Fibroblast of skin of back (primary cell): ENCODE data around the gene BCAP31.
"Not testable (repeated sequence)": the region's sequence is repeated elsewhere in the genome, so short reads cannot be mapped to it uniquely, and the experiment has no call there.

Experiments used
- DNase-seq: peaks from one replicate; pipeline ENCODE4 v3.0.0-alpha.2; 2013

BCAP31 gene

DNA sequence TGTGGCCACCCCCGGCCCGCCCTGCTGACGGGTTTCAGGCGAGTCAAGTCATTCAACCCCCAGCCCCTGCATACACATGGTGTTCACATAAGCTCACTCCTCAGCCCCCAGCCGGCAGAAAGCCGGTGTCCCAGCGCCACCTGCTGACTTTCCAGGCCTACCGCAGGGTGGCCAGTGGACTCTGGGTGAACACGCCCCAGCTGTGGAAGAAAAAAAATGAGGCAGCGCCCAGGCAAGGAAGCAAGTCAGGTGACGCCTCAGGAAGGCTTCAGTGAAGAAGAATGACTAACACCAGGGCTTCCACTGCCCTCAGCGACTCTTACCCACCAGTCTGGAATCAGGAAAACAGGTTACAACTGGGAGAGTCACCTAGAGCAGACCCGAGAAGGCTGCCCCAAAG, 15.8 kb downstream of the BCAP31 start:
- DNase-seq = peak; percentile 69

DNA sequence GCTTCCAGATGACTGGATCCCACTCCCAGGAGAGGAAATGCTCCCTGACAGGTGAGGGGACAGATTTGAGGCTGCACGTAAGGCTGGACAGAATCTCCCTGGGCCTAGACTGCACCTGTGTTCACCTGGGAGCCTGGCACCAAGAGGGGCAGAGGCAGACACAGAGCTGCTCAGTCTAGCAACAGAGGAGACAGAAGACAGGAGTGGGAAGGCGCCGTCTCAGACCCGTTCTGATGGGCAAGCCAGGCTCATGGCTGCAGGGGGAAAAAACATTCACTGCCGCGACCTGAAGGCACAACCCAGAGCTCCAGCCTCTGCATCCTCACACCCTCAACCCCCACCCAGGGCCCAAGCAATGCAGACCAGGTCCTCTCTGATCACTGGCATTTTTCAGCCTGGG, 16.8 kb downstream of the BCAP31 start:
- no peak for DNase-seq

DNA sequence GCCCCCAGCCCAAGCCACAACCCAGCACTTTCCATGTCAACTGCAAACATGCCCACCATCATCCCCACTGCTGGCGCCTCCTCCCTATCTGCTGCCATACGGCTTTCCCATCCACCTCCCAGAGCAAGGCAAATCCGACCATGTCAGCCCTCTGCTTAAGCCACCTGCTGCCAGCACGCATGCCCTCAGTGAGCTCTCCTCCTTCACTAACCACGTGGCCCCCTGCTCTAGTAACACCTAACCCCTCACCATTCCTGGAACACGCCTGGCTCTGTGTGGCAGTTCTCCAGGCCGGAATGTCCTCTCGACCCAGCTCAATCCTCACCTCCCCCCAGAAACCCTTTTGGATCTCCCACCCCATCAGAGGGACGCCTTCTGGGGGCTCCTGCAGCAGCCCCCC, 17.4 kb downstream of the BCAP31 start:
- no peak for DNase-seq

DNA sequence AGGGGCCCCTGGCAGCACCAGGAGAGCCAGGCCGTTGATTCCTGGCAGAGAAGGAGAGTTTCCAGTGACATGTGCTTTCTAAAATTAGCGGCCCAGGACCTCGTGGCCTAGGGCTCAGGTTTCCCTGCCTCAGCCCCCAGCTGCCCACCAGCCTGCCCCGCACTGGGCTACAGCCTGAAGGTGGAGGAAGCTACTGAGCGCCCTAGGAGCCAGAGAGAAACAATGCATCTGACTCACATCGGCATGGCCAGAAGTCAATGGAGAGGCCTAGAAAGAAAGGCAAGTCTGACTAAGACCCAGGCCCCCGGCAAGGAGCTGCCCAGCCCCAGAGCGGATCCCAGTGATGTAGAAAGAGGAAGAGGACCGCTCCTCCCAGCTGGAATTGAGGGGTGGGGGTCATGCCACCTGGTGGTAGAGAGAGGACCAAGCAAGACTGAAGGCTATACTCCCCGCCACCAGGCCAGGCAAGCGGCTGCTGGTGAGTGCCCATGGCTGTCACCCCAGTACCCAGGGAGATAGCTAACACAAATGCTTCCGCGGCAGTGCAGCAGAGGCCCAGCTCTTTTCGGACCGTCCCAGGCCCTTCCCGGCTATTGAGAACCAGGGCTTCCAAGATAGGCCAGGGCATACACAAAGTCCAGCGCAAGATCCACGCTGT, 18.7 kb downstream of the BCAP31 start:
- not testable (repeated sequence) for DNase-seq

DNA sequence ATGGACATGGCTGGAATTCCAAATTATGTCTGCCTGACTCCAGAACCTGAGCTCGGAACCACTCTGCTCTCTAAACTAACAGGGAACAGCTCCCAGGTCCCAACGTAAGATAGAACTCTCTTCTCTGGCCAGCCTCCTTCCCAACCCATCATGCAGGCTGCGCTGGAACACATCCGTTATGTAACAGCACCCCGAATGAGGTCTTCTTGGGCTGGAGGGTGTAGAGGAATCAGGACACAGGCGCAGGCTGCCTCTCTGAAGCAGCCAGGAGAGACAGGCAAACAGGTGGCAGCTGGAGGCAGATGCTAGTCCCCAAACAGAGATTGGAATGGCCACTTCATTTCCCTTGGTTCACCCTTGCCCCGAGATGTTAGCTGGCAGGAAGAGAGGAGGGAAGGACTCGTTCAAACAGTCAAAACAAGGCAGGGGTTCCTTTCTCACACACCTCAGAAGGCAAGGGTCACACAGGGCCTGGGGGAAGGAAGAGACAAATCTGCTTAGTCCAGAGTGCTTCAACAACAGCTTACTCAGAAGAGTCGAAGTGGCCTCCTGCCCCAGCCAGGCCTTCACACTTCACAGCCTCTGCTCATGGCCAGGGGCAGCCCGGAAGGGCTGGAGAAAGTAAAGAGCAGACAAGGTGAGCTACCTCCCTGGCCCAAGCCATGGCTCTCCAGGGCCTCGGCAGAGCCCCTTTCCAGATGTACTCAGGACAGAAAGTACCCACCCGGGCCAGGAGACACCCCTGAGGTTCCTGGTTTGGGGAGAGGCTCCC, 19.4 kb downstream of the BCAP31 start:
- not testable (repeated sequence) for DNase-seq

DNA sequence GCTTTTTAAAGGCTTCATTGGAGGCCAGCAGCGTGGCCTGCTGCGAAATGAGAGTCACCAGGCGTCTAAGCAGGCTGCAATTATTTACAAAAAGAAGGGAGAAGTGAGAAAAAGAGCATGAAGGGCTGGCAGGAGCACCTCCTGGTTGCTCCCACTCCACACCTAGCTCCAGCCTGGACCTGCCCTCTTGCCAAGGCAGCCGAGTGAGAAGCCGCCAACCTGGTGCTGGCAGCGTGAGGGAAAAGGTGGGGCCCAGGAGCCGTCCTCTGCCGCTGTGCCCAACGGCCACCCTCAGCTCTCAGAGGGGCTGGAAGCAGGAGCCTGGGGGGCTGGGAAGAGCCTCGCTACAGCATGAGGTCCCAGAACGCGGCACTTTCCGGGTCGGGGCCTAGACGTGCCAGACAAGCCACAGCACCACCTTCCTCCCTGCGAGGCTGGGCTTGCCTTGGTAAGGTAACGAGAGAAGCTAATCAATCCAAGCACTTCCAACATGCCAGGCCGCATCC, 20.1 kb downstream of the BCAP31 start:
- no peak for DNase-seq

DNA sequence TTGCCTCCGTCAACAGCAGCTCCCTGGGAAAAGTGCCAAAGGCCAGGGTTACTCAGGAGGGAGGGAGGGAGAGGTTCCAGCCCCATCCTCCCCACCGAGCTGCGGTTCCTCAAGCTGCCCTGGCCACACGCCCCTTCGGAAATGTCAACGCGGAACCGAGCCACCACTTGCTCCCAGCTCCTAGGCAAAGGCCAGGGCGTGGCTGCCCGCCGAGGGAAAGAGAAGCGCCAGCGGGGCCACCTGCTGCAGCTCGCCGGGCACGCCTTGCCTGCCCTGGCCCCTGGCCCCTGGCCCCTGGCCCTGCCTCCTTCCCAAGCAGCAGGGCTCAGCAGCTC, 21.2 kb downstream of the BCAP31 start:
- no peak for DNase-seq

DNA sequence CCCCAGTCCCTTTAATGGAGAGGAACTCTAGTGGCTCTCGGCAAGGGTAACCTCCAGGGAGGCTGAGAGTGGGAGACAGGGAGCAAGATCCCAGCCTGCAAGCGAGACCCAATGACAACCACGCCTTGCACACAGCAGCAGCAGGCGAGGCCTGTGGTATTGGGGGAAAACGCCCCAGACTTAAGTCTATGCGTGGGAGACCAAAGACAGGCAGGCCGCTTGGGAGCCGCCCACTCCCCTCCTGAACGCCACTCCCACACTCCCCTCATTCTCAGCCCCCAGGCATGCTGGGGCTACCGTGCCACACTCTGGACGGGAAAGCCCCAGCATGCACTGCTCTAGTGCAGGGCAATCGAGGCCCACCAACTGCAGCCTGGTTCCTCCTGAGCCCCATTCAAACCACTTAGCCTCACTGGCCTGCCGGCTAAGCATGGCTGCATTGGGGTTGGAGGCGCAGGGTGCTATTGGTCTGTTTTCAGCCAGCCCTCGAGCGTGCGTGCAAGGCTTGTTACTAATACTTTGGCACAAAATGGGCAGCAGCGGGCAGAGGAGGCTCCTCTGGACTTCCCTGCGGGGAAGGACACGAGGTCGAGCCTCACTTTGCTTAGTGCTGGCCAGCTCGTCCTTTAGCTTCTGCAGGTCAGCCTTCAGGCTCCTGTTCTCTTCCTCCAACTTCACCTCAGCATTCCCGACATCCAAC, 21.7 kb downstream of the BCAP31 start:
- no peak for DNase-seq

DNA sequence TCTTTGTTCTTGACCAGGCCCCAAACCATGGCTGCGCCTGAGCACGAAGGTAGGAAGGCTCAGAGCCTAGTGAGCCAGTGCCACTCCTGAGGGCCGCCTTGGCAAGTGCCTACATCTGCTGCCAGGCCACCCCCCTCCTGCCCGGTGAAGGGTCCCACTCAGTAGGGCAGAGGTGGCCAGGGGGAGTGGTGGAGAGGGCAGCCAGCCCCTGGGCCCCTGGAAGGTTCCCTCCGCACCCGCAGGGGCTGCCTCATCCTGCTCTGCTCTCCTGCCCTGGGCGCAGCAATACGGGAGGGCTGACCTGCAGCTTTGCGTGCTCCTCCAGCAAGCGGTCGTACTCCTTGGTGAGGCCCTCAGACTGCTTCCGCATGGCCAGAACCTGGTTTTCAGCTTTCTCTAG, 22.5 kb downstream of the BCAP31 start:
- no peak for DNase-seq

DNA sequence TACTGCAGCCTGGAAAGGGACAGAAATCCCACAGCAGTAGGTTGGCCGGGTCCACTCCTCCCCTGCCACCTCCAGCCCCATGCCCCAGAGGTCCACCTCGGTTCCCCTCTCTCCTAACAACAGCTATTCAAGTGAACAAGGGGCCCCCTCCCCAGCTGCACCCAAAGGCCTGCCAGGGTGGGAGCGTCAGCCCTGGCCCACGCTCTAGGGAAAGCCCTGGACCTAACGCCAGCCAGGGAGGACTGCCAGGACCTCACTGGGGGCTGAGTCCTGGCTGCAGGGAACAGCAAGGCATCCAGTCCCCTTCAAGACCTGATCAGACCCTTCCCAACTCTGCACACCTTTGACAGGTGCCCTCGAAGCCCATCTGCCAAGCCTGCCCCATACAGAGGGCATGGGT, 23.2 kb downstream of the BCAP31 start:
- DNase-seq = no peak

DNA sequence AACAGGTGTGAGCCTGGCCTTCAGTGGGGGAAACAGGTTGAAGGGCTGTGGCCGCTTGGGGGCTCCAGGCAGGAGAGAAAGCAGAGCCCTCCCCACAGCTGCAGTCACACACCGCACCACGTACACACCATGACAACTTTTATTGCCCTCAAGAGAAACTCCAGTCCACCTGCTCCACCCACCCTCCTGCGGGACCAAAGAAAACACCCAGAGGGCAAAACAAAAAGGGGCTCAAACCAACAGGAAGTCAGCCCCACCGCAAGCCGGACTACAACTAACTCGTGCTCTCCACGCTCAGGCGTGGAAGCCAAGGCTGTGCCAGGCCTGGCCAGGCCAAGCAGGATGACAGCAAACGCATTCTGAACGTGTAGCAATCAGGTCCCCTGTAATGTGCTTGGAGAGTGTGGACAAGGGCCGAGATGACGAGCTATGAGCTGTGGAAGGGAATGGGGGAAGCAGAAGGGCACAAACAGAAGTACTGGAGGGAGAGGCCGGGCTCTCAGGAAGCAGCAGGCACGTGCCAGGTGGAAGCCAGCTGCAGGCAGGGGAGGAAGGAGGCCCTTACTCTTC, 23.7 kb downstream of the BCAP31 start:
- DNase-seq = no peak

DNA sequence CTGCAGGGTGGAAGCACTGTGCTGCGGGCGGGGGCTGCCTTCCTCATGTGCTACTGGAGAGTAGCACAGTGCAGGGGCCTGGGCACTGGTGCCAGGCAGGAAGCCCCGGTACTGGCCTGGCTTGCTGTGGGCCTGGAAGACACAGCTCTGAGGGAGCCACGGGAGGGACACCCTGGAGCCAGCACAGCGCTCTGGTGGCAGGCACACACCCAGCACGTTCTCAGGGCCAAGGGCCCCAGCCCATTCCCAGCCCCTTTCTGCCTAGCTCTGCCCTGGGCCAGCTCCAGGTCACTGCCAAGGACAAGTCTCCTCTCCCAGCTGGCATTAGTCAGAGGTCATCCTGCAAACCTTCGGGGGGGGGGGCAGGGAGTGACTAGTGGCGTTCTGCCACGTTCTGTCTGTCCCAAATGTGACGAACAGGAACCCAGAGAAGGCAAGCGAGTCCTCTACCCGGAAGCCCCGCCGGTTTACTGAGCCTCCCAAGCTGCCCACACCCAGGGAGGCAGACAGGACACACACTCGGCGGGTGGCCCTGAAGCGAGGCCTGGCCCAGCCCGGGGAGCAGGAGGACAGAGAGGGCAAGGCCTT, 24.3 kb downstream of the BCAP31 start:
- not testable (repeated sequence) for DNase-seq

DNA sequence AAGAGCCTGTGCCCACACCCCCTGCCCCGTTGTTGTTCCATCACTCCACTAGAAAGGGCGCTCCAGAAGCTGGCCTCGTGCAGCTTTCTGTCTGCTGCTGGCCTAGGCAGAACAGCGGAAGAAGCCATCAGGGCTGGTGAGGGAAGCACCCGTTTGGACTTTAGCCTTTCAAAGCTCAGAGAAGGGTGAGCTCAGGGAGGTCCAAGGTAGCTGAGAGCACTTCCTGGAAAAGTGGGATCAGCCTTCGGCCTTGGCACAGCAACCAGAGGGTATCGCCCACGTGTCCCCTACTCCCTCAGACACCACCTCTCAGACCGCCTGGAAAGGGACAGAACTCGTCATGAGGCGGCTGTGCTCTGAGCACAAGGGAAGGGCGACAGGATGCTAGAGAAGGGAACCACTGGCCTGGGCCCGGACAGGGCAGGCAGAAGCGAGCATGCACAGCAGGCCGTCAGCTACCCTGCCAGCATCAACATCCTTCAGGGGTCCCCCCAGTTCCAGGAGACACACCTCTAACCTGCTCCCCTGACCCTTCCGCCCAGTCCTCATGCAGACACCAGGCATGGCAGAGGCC, 24.9 kb downstream of the BCAP31 start:
- not testable (repeated sequence) for DNase-seq

DNA sequence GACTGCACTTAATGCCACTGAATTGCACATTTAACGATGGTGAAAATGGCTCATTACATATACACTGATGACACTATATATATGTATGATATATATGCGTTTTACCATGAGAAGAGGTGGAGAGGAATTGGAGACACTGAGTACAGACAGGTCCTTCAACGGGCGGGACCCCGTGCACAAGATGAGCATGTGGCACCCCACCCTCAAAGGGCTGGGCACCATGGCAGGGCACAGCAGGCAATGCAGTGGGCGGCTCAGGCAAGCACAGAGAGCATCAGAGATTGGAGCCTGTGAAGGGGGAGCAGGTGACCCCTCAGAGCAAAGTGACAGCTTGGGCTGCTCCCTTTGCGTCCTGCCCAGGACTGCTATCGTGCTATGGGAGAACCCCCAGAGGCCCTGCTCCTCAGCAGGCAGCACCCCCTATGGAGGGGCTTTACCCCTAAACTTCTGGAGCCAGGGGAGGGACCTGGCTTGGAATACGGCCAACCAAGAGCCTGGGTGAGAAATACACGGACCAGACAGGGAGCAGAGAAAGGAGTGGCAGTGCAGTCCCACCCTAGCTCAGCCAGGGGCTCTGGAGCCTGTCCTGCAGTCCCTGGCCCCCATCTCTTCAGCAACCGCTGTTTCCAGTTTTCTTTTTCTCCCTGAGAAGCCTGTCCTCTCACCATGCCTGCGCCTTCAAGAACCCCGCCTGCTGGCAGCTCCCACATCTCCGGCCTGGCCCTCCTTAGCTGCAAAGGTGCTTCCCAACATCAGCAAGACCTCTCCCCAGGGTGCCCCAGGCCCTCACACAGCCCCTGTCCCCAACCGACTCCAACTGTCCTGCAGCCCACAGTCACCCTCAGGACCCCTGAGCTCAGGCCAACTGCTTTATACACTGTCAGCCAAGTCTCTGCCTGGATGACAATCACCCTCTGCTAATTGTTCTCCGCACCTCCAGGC, 26.0 kb downstream of the BCAP31 start:
- no peak for DNase-seq

DNA sequence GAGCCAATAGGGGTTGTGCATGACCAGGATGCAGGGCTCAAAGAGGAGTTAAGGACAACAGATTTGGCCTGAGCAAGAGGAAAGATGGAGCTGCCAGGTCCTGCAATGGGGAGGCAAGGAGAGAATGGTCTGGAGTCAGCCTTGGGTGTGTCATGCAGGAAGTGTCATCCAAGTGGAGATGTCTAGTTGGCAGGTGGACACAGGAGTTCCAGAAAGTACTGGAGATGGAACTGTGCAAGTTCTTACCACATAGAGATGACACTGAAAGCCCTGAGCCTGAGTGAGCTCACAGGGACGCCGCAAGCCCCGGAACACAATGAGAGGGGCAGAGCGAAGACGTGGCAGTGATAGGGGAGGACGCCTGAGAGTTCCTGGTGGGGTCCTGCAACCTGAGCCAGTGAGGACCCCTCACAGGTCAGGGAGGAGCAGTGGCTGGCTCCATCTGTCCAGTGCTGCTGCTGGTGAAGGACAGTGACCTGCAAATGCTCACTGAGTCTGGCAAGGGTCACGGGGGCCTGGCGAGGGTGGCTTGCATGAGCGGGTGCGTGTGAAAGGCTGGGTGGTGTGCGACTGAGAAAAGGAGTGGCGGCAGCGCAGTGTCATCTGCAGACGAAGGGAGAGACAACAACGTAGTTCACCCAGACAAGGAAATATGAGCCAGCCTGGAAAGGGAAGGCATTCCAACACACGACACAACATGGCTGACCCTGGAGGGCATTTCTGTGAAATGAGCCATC, 27.0 kb downstream of the BCAP31 start:
- DNase-seq = not testable (repeated sequence)

DNA sequence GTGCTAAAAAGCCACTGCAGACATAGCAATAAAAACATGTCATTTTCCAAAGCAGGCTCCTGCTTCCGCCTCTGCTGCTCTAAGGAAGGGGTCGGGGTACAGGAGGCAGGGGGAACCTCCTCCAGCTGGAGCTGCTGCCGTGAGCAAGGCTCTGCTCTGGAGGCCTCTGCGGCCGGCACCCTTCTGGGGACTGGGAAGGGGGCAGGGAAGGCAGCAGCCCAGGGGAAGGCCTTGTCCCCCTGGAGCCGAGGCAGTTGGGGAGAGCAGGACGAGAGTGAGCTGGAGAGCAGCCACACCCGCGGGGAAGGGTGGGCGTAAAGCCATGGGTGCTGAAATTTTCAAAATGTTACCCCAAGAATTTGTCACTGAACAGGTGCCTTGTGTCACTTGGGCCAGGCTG, 27.6 kb downstream of the BCAP31 start:
- not testable (repeated sequence) for DNase-seq

DNA sequence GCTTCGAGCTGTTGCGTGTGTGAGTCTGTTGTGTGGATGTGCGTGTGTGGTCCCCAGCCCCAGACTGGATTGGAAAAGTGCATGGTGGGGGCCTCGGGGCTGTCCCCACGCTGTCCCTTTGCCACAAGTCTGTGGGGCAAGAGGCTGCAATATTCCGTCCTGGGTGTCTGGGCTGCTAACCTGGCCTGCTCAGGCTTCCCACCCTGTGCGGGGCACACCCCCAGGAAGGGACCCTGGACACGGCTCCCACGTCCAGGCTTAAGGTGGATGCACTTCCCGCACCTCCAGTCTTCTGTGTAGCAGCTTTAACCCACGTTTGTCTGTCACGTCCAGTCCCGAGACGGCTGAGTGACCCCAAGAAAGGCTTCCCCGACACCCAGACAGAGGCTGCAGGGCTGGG, 28.1 kb downstream of the BCAP31 start:
- DNase-seq = no peak

DNA sequence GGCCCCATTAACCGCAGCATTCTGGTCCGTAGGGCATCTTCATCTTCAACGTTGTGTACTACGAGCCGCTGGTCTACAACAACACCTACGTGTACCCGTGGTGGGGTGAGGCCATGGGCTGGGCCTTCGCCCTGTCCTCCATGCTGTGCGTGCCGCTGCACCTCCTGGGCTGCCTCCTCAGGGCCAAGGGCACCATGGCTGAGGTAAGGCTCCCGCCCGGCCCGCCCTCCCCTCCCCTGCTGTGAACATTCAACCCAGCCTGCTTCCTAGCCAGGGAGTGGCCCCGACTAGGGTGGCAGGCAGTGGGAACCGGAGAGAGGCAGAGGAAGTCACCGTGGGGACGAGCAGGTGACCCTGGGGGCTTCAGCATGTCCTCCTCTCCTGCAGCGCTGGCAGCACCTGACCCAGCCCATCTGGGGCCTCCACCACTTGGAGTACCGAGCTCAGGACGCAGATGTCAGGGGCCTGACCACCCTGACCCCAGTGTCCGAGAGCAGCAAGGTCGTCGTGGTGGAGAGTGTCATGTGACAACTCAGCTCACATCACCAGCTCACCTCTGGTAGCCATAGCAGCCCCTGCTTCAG, 29.4 kb downstream of the BCAP31 start:
- DNase-seq = no peak

DNA sequence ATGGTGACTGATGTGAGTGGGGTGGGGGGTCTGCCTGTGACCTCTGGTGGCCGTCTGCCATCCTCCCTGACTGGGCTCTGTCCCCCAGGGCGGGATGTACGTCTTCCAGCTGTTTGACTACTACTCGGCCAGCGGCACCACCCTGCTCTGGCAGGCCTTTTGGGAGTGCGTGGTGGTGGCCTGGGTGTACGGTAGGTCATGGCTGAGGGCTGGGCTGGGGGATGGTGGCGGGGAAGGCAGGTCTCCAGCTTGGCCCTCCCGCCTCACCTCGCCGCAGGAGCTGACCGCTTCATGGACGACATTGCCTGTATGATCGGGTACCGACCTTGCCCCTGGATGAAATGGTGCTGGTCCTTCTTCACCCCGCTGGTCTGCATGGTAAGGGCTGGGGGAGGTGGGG, 29.9 kb downstream of the BCAP31 start:
- DNase-seq = not testable (repeated sequence)
